RKO (cell line): Measurements from ENCODE around the gene COL4A4.
"Not testable (repeated sequence)": the region's sequence is repeated elsewhere in the genome, so short reads cannot be mapped to it uniquely, and the experiment has no call there.

Experiments
- DNase-seq: peaks from one replicate; pipeline ENCODE4 v3.0.0-alpha.2; 2016; ENCODE audit warnings: low spot score

The COL4A4 gene

GRCh38 chr2:227163998-227164762 lies at the start of gene COL4A4, which contains the start of gene COL4A3:
TSS of gene COL4A4 (minus strand) at chr2:227164205. CDS start at chr2:227147483, 16,722 bp downstream.
TSS of gene COL4A3 (plus strand) at chr2:227164624. CDS start at chr2:227164727, 103 bp downstream.
- no peak for DNase-seq

GRCh38 chr2:227207573-227207972 lies 43.6 kb upstream of the COL4A4 start:
- no peak for DNase-seq

GRCh38 chr2:227206406-227206805 lies 42.4 kb upstream of the COL4A4 start:
- DNase-seq = no peak

- DNase-seq = no peak
These were observed 41.7 kb upstream of the COL4A4 start for GRCh38 chr2:227205701-227206100.

- DNase-seq = no peak
These were observed 40.4 kb upstream of the COL4A4 start for GRCh38 chr2:227204452-227204851.

- no peak for DNase-seq
These were observed 37.8 kb upstream of the COL4A4 start for GRCh38 chr2:227201771-227202170.

GRCh38 chr2:227198866-227199265 lies 34.9 kb upstream of the COL4A4 start:
- no peak for DNase-seq

- no peak for DNase-seq
These were observed 30.2 kb upstream of the COL4A4 start for GRCh38 chr2:227194219-227194618.

GRCh38 chr2:227192491-227192890 lies 28.5 kb upstream of the COL4A4 start:
- DNase-seq = no peak

- no peak for DNase-seq
These were observed 27.4 kb upstream of the COL4A4 start for GRCh38 chr2:227191367-227191766.

GRCh38 chr2:227188292-227188691 lies 24.3 kb upstream of the COL4A4 start:
- DNase-seq = no peak

GRCh38 chr2:227186751-227187150 lies 22.7 kb upstream of the COL4A4 start:
- no peak for DNase-seq

- no peak for DNase-seq
These were observed 21.7 kb upstream of the COL4A4 start for GRCh38 chr2:227185615-227186232.

GRCh38 chr2:227183657-227184367 lies 19.8 kb upstream of the COL4A4 start:
- DNase-seq = no peak

GRCh38 chr2:227182765-227183164 lies 18.8 kb upstream of the COL4A4 start:
- no peak for DNase-seq

GRCh38 chr2:227180770-227181169 lies 16.8 kb upstream of the COL4A4 start:
- DNase-seq = no peak

- no peak for DNase-seq
These were observed 16.1 kb upstream of the COL4A4 start for GRCh38 chr2:227179988-227180685.

- DNase-seq = no peak
These were observed 13.8 kb upstream of the COL4A4 start for GRCh38 chr2:227177592-227178336.

GRCh38 chr2:227171779-227172178 lies 7.8 kb upstream of the COL4A4 start:
- not testable (repeated sequence) for DNase-seq

- no peak for DNase-seq
These were observed 822 bp upstream of the COL4A4 start for GRCh38 chr2:227164763-227165291.

- no peak for DNase-seq
These were observed 464 bp downstream of the COL4A4 start for GRCh38 chr2:227163485-227163997.
